B cell (primary cell): ENCODE results near the gene MARF1. TPM values are rescaled to one million over a fixed set of nuclear protein-coding genes. Genes with fewer than 3 reads are reported as not detected.

Experiments used
- ATAC-seq: fragments of 200-7000 bp; cut with Tn5 transposase; one replicate; pipeline ENCODE4 v1.10.0; 2021; ENCODE audit warnings: low read depth, mild to moderate bottlenecking, moderate number of reproducible peaks, moderate library complexity
- CTCF ChIA-PET: fragments of 350-600 bp; sonication (Branson Sonifier 250); formaldehyde crosslinking; loops from one replicate; lab custom pipeline; 2021; ENCODE audit warnings: antibody characterized with exemption, inconsistent platforms; lab: Charles Lee
- POLR2A ChIA-PET: fragments of 350-600 bp; sonication (Branson Sonifier 250); formaldehyde crosslinking; loops from one replicate; lab custom pipeline; 2021; ENCODE audit warnings: antibody characterized with exemption; lab: Charles Lee
- DNase-seq: peaks from one replicate; pipeline ENCODE4 v3.0.0; 2013
- H2AFZ ChIP-seq: 2 replicates; pipeline ENCODE4 v1.6.1; 2012; ENCODE audit warnings: mild to moderate bottlenecking, low read depth, low read length; ENCODE audit not compliant: insufficient read depth, poor library complexity, severe bottlenecking
- H3K27ac ChIP-seq, 2 donors: 1 replicate in 1 of 2; 2 replicates in 1 of 2; pipeline ENCODE4 v1.5.1; 2012 to 2013; ENCODE audit warnings: low read length in 2 of 2, mild to moderate bottlenecking in 2 of 2, moderate library complexity in 1 of 2
- H3K27me3 ChIP-seq, 4 experiments: fragments of 200-600 bp in 1 of 4; sonication (generic) in 1 of 4; replicated peaks in 1 of 4; 1 replicate in 2 of 4; 2 replicates in 2 of 4; pipeline versions ENCODE4 v1.6.1 to v1.7.0; 2013 to 2016; ENCODE audit warnings: low read length in 3 of 4, mild to moderate bottlenecking in 2 of 4, mixed read lengths in 1 of 4, moderate library complexity in 1 of 4; ENCODE audit not compliant: insufficient read depth in 4 of 4, control insufficient read depth in 3 of 4; ENCODE audit errors: control extremely low read depth in 1 of 4
- H3K36me3 ChIP-seq, 2 experiments: replicated peaks in 1 of 2; 1 replicate in 1 of 2; 2 replicates in 1 of 2; pipeline versions ENCODE4 v1.6.1 to v1.7.1; 2013; ENCODE audit warnings: low read length in 1 of 2; ENCODE audit not compliant: insufficient read depth in 2 of 2, control insufficient read depth in 1 of 2; ENCODE audit errors: control extremely low read depth in 1 of 2, extremely low read depth in 1 of 2
- H3K4me1 ChIP-seq, 2 donors: fragments of 200-600 bp in 1 of 2; sonication (generic) in 1 of 2; 1 replicate in 1 of 2; 2 replicates in 1 of 2; pipeline versions ENCODE4 v1.5.1 to v1.6.1; 2013 to 2017; ENCODE audit warnings: low read length in 2 of 2; ENCODE audit not compliant: control insufficient read depth in 2 of 2, insufficient read depth in 2 of 2
- H3K4me2 ChIP-seq: replicated peaks from 2 replicates; pipeline ENCODE3; 2012; ENCODE audit warnings: mild to moderate bottlenecking, low read depth, low read length; ENCODE audit not compliant: poor library complexity, severe bottlenecking
- H3K4me3 ChIP-seq, 5 experiments: fragments of 200-600 bp in 1 of 5; sonication (generic) in 1 of 5; 1 replicate in 3 of 5; 2 replicates in 2 of 5; pipeline versions ENCODE4 v1.5.1 to v1.7.0; 2011 to 2016; ENCODE audit warnings: low read length in 4 of 5, mild to moderate bottlenecking in 4 of 5, low read depth in 2 of 5, control low read depth in 1 of 5, moderate library complexity in 1 of 5; ENCODE audit not compliant: insufficient read depth in 1 of 5; ENCODE audit errors: control extremely low read depth in 1 of 5, extremely low read depth in 1 of 5
- H3K79me2 ChIP-seq: fragments of 200-600 bp; sonication (generic); one replicate; pipeline ENCODE4 v1.6.0; 2016; ENCODE audit warnings: low read length; ENCODE audit not compliant: control insufficient read depth, insufficient read depth
- H3K9ac ChIP-seq: fragments of 200-600 bp; sonication (generic); 2 replicates; pipeline ENCODE4 v1.6.1; 2017; ENCODE audit warnings: mild to moderate bottlenecking, low read length, moderate library complexity
- H3K9me3 ChIP-seq, 3 donors: one replicate each; pipeline versions ENCODE4 v1.6.1 to v1.7.1; 2013; ENCODE audit warnings: low read length in 2 of 3; ENCODE audit not compliant: control insufficient read depth in 2 of 3, insufficient read depth in 1 of 3; ENCODE audit errors: control extremely low read depth in 1 of 3
- H4K20me1 ChIP-seq: 2 replicates; pipeline ENCODE4 v1.6.0; 2012; ENCODE audit warnings: mild to moderate bottlenecking, low read length; ENCODE audit not compliant: insufficient read depth, control insufficient read depth, poor library complexity, severe bottlenecking
- H3K27ac Mint-ChIP-seq: one replicate; pipeline ENCODE4 v1.8.0; 2021; ENCODE audit warnings: mixed read lengths
- H3K27me3 Mint-ChIP-seq: one replicate; pipeline ENCODE4 v1.8.0; 2021; ENCODE audit warnings: mixed read lengths
- H3K4me1 Mint-ChIP-seq: one replicate; pipeline ENCODE4 v1.8.0; 2021; ENCODE audit warnings: mixed read lengths
- H3K4me3 Mint-ChIP-seq: one replicate; pipeline ENCODE4 v1.8.0; 2021; ENCODE audit warnings: mixed read lengths
- H3K9me3 Mint-ChIP-seq: one replicate; pipeline ENCODE4 v1.8.0; 2022; ENCODE audit warnings: mixed read lengths; ENCODE audit not compliant: insufficient read depth
- EZH2 ChIP-seq: IDR thresholded peaks from 2 replicates; pipeline ENCODE4 v1.6.1; 2012; ENCODE audit warnings: borderline replicate concordance, low read depth, mild to moderate bottlenecking, moderate library complexity, low read length; ENCODE audit not compliant: insufficient read depth, poor library complexity, severe bottlenecking
- WGBS: methylation state at CpG from one replicate; pipeline ENCODE4 v1.1.5; 2013; ENCODE audit warnings: missing lambda C conversion rate; ENCODE audit not compliant: insufficient coverage; 5-methylcytosine and 5-hydroxymethylcytosine counted together
- intact Hi-C: fragments of 100-400 bp; cut with micrococcal nuclease; formaldehyde crosslinking; loops from one replicate; pipeline ENCODE4 v1.10.0; 2022
- polyA plus RNA-seq: library from polyadenylated mRNA; depleted of rRNA; stranded (reverse); fragments of >200 nt; gene quantifications from 2 replicates; pipeline ENCODE4 v1.2.3, GENCODE V29; 2012
- total RNA-seq, 2 donors: library from RNA; stranded (reverse); fragments of 120-200 nt in 1 of 2; gene quantifications; 1 replicate in 1 of 2; 2 replicates in 1 of 2; pipeline versions ENCODE4 v1.2.3 to v1.2.4, GENCODE V29; 2013 to 2022
- TF ChIP-seq, protein P1 (sequence below): fragments of 200-600 bp; IDR thresholded peaks from one replicate; pipeline ENCODE4 v1.8.0; 2022; ENCODE audit warnings: antibody characterized with exemption, mild to moderate bottlenecking

The MARF1 gene
- total and polyA plus RNA-seq, 2 donors (not counting 1 experiment from before 2014, with no cell fraction given), result 68.0 to 366 TPM

GRCh38 chr16:15545544-15545943 is 97.4 kb downstream of the MARF1 start:
- Mint-ChIP-seq H3K27me3 (no peaks in the 10 kb centered on the region), H3K27ac (no peak overlapping the region), H3K4me3 (no peak overlapping the region), H3K9me3 (no peaks in the 10 kb centered on the region), H3K4me1 (no peaks in the 10 kb centered on the region)
- WGBS, result 100% methylated on average over 2 of the region's 2 CpGs
- Histone ChIP-seq H3K9me3 (peaks cover 0 to 16% (median 4%) of the 10 kb centered on the region in 3 donors), H3K4me2 (no peak overlapping the region), H3K79me2 (no peaks in the 10 kb centered on the region), H4K20me1 (no peaks in the 10 kb centered on the region), H3K4me3 (no peak overlapping the region), H3K27me3 (no peaks in the 10 kb centered on the region), H2AFZ (no peak overlapping the region), H3K4me1 (no peaks in the 10 kb centered on the region), H3K27ac (no peak overlapping the region), H3K36me3 (no peaks in the 10 kb centered on the region), H3K9ac (no peak overlapping the region)
- CTCF ChIA-PET, result no interaction called here
- ATAC-seq (no peak), DNase-seq (no peak)
- intact Hi-C loops, result no loop called here
- POLR2A ChIA-PET, result no interaction called here
- TF ChIP-seq EZH2, result no peak
- TF ChIP-seq, protein P1, sequence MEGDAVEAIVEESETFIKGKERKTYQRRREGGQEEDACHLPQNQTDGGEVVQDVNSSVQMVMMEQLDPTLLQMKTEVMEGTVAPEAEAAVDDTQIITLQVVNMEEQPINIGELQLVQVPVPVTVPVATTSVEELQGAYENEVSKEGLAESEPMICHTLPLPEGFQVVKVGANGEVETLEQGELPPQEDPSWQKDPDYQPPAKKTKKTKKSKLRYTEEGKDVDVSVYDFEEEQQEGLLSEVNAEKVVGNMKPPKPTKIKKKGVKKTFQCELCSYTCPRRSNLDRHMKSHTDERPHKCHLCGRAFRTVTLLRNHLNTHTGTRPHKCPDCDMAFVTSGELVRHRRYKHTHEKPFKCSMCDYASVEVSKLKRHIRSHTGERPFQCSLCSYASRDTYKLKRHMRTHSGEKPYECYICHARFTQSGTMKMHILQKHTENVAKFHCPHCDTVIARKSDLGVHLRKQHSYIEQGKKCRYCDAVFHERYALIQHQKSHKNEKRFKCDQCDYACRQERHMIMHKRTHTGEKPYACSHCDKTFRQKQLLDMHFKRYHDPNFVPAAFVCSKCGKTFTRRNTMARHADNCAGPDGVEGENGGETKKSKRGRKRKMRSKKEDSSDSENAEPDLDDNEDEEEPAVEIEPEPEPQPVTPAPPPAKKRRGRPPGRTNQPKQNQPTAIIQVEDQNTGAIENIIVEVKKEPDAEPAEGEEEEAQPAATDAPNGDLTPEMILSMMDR, result no peak

GRCh38 chr16:15544405-15544804 is 98.5 kb downstream of the MARF1 start:
- no peaks in the 10 kb centered on the region for H3K79me2 ChIP-seq
- H4K20me1 ChIP-seq, result no peaks in the 10 kb centered on the region
- peaks cover 0 to 16% (median 4%) of the 10 kb centered on the region in 3 donors for H3K9me3 ChIP-seq
- intact Hi-C loops, result no loop called here
- no peaks in the 10 kb centered on the region for H3K4me1 ChIP-seq
- Mint-ChIP-seq H3K9me3 (no peaks in the 10 kb centered on the region), H3K4me3 (no peak overlapping the region), H3K4me1 (no peaks in the 10 kb centered on the region), H3K27me3 (no peaks in the 10 kb centered on the region), H3K27ac (no peak overlapping the region)
- H2AFZ ChIP-seq, result no peak overlapping the region
- no peak overlapping the region for H3K4me3 ChIP-seq
- DNase-seq (no peak), ATAC-seq (no peak)
- H3K9ac ChIP-seq, result no peak overlapping the region
- H3K27ac ChIP-seq, result no peak overlapping the region
- no peaks in the 10 kb centered on the region for H3K36me3 ChIP-seq
- CTCF ChIA-PET, result no interaction called here
- POLR2A ChIA-PET, result no interaction called here
- no peaks in the 10 kb centered on the region for H3K27me3 ChIP-seq
- TF ChIP-seq, protein P1, result no peak
- no peak for TF ChIP-seq EZH2
- WGBS, result 100% methylated on average over 2 of the region's 5 CpGs
- no peak overlapping the region for H3K4me2 ChIP-seq

Other genes starting within 250 kb of the MARF1 start
- gene MPV17L, start 247.4 kb downstream of the MARF1 start, total RNA-seq, result 0.27 and 0.41 TPM in 2 replicates
- gene MPV17L, start 247.4 kb downstream of the MARF1 start, polyA plus RNA-seq, result 0.06 TPM in 1 of 2 replicates, not detected in the other
- 11.2 and 13.5 TPM in 2 replicates for gene BMERB1, start 208.6 kb downstream of the MARF1 start, total RNA-seq
- gene BMERB1, start 208.6 kb downstream of the MARF1 start, polyA plus RNA-seq, result 0.40 and 2.2 TPM in 2 replicates
- gene NDE1, start 7.1 kb upstream of the MARF1 start, total RNA-seq, result 144 and 149 TPM in 2 replicates
- 33.5 and 45.4 TPM in 2 replicates for gene NDE1, start 7.1 kb upstream of the MARF1 start, polyA plus RNA-seq
- 0.05 and 0.15 TPM in 2 replicates for gene MYH11, start 213.9 kb upstream of the MARF1 start, total RNA-seq
- 0.16 and 0.23 TPM in 2 replicates for gene MYH11, start 213.9 kb upstream of the MARF1 start, polyA plus RNA-seq
- 29.3 and 30.2 TPM in 2 replicates for gene CEP20, start 245.4 kb upstream of the MARF1 start, total RNA-seq
- gene CEP20, start 245.4 kb upstream of the MARF1 start, polyA plus RNA-seq, result 12.4 and 14.2 TPM in 2 replicates